ENCODE results near the gene ICAM5.
"Not testable (repeated sequence)": the region's sequence is repeated elsewhere in the genome, so short reads cannot be mapped to it uniquely, and the experiment has no call there.

ICAM5 gene

GRCh38 chr19:10289836-10290356 is at the start of gene ICAM5:
TSS of gene ICAM5 (plus strand) at chr19:10289952. CDS start at chr19:10290044, 92 bp downstream.
- DNase-seq (ENCODE audit: low read depth in 2 of 2, low spot score in 1 of 2) = no peak

GRCh38 chr19:10241826-10242449 is 47.8 kb upstream of the ICAM5 start:
- DNase-seq (ENCODE audit: low read depth in 2 of 2, low spot score in 1 of 2) = not testable (repeated sequence)

- DNase-seq (ENCODE audit: low read depth in 2 of 2, low spot score in 1 of 2) = no peak
Observed at GRCh38 chr19:10243606-10244005, 46.1 kb upstream of the ICAM5 start.

- DNase-seq (ENCODE audit: low read depth in 2 of 2, low spot score in 1 of 2) = no peak
Observed at GRCh38 chr19:10245189-10245939, 44.4 kb upstream of the ICAM5 start.

- DNase-seq (ENCODE audit: low read depth in 2 of 2, low spot score in 1 of 2) = no peak
Observed at GRCh38 chr19:10246511-10246910, 43.2 kb upstream of the ICAM5 start.

GRCh38 chr19:10251792-10252694 is 37.7 kb upstream of the ICAM5 start, which contains the start of gene MRPL4:
TSS of gene MRPL4 (plus strand) at chr19:10252214. CDS start at chr19:10252254, 40 bp downstream.
- peak; percentile 88 to 91 for DNase-seq (ENCODE audit: low read depth in 2 of 2, low spot score in 1 of 2)

- DNase-seq (ENCODE audit: low read depth in 2 of 2, low spot score in 1 of 2) = no peak
Observed at GRCh38 chr19:10252707-10253106, 37.0 kb upstream of the ICAM5 start.

GRCh38 chr19:10254244-10254643 is 35.5 kb upstream of the ICAM5 start:
- DNase-seq (ENCODE audit: low read depth in 2 of 2, low spot score in 1 of 2) = no peak

GRCh38 chr19:10255358-10255757 is 34.4 kb upstream of the ICAM5 start:
- DNase-seq (ENCODE audit: low read depth in 2 of 2, low spot score in 1 of 2) = no peak

- DNase-seq (ENCODE audit: low read depth in 2 of 2, low spot score in 1 of 2) = no peak
Observed at GRCh38 chr19:10256551-10256950, 33.2 kb upstream of the ICAM5 start.

GRCh38 chr19:10256970-10257615 is 32.7 kb upstream of the ICAM5 start:
- no peak for DNase-seq (ENCODE audit: low read depth in 2 of 2, low spot score in 1 of 2)

- DNase-seq (ENCODE audit: low read depth in 2 of 2, low spot score in 1 of 2) = no peak
Observed at GRCh38 chr19:10258080-10258710, 31.6 kb upstream of the ICAM5 start.

GRCh38 chr19:10259162-10259905 is 30.4 kb upstream of the ICAM5 start:
- peak; percentile 46 to 70 for DNase-seq (ENCODE audit: low read depth in 2 of 2, low spot score in 1 of 2)

GRCh38 chr19:10260141-10260584 is 29.6 kb upstream of the ICAM5 start:
- no peak for DNase-seq (ENCODE audit: low read depth in 2 of 2, low spot score in 1 of 2)

- no peak for DNase-seq (ENCODE audit: low read depth in 2 of 2, low spot score in 1 of 2)
Observed at GRCh38 chr19:10262771-10263170, 27.0 kb upstream of the ICAM5 start.

- DNase-seq (ENCODE audit: low read depth in 2 of 2, low spot score in 1 of 2) = no peak
Observed at GRCh38 chr19:10266706-10267105, 23.0 kb upstream of the ICAM5 start.

- no peak for DNase-seq (ENCODE audit: low read depth in 2 of 2, low spot score in 1 of 2)
Observed at GRCh38 chr19:10268071-10268470, 21.7 kb upstream of the ICAM5 start.

- peak; percentile 69 to 82 for DNase-seq (ENCODE audit: low read depth in 2 of 2, low spot score in 1 of 2)
Observed at GRCh38 chr19:10269333-10270179, 20.2 kb upstream of the ICAM5 start.

- DNase-seq (ENCODE audit: low read depth in 2 of 2, low spot score in 1 of 2) = peak; percentile 62
Observed at GRCh38 chr19:10270180-10270615, 19.6 kb upstream of the ICAM5 start.
